GM18511 (cell line): ENCODE data around the gene RAB11B.
"Not testable (repeated sequence)": the region's sequence is repeated elsewhere in the genome, so short reads cannot be mapped to it uniquely, and the experiment has no call there.

Experiments
- ATAC-seq: cut with Tn5 transposase; IDR thresholded peaks from one replicate; pipeline ENCODE4 v1.9.1; 2021; ENCODE audit warnings: mild to moderate bottlenecking, moderate library complexity; ENCODE audit not compliant: unreplicated experiment

The RAB11B gene

DNA sequence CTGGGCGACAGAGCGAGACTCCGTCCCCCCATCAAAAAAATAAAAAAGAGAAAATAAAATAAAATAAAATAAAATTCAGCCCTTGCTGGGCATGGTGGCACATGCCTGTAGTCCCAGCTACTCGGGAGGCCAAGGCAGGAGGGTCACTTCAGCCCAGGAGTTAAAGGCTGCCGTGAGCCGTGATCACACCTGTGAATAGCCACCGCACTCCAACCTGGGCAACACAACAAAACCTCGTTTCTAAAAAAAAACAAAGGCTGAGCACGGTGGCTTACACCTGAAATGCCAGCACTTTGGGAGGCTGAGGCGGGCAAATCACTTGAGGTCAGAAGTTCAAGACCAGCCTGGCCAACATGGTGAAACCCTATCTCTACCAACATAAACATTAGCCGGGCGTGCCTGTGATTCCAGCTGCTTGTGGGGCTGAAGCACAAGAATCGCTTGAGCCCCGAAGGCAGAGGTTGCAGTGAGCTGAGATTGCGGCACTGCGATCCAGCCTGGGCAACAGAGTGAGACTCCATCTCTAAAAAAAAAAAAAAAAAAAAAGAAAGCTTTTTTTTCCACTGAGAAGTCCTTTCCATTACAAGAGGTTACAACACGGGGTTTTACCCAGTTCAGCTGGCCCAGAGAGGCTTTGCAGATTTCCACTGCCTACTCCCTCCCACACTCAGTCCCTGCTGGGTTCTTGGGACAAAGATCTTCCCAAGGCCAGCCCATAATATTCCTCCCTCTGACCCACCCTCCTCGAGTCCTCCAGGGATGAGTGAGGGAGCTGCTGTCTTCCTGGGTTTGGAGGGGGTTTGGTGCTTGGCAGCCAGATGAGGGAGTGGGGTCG is 19.8 kb upstream of the RAB11B start:
- no peak for ATAC-seq

DNA sequence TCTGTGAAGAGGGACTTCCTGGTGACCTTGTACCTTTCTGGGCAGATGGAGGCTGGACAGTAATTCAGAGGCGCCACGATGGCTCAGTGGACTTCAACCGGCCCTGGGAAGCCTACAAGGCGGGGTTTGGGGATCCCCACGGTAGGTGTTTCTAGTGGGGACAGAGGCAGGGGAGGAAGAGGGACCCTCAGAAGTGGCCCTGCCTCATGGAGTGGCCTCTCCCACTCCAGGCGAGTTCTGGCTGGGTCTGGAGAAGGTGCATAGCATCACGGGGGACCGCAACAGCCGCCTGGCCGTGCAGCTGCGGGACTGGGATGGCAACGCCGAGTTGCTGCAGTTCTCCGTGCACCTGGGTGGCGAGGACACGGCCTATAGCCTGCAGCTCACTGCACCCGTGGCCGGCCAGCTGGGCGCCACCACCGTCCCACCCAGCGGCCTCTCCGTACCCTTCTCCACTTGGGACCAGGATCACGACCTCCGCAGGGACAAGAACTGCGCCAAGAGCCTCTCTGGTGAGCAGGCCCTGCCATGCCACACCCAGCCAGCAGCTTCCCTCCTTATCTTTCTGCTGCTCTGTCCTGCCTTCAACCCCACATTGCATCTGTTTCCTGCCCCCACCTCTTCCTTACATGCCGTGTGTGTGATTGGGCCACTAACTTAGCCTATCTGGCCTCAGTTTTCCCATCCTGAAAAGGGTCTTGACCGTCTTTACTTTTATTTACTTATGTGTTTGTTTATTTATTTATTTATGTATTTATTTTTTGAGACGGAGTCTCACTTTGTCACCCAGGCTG is 19.0 kb upstream of the RAB11B start:
- no peak for ATAC-seq

DNA sequence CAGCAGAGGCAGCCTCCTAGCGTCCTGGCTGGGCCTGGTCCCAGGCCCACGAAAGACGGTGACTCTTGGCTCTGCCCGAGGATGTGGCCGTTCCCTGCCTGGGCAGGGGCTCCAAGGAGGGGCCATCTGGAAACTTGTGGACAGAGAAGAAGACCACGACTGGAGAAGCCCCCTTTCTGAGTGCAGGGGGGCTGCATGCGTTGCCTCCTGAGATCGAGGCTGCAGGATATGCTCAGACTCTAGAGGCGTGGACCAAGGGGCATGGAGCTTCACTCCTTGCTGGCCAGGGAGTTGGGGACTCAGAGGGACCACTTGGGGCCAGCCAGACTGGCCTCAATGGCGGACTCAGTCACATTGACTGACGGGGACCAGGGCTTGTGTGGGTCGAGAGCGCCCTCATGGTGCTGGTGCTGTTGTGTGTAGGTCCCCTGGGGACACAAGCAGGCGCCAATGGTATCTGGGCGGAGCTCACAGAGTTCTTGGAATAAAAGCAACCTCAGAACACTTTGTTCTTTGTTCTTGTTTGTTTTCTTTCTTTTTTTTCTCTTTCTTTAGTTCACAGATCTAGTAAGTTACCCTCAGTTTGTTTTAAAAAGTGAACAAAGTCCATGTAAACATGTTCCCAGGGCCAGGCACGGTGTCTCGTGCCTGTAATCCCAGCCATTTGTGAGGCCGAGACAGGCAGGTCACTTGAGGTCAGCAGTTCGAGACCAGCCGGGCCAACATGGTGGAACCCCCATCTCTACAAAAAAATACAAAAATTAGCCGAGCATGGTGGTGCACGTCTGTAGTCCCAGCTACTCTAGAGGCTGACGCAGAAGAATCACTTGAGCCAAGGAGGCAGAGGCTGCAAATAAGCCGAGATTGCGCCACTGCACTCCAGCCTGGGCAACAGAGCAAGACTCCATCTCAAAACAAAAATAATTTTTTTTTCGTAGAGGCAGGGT is 16.0 kb upstream of the RAB11B start:
- ATAC-seq, result no peak

DNA sequence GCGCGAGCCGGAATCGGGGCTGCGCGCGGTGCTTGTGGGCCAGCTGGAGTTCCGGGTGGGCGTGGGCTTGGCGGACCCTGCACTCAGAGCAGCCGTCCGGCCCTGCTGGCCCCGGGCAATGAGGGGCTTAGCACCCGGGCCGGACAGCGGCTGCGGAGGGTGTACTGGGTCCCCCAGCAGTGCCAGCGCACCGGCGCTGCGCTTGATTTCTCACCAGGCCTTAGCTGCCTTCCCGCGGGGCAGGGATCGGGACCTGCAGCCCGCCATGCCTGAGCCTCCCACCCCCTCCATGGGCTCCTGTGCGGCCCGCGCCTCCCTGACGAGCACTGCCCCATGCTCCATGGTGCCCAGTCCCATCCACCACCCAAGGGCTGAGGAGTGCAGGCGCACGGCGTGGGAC is 14.4 kb upstream of the RAB11B start:
- ATAC-seq, result not testable (repeated sequence)

DNA sequence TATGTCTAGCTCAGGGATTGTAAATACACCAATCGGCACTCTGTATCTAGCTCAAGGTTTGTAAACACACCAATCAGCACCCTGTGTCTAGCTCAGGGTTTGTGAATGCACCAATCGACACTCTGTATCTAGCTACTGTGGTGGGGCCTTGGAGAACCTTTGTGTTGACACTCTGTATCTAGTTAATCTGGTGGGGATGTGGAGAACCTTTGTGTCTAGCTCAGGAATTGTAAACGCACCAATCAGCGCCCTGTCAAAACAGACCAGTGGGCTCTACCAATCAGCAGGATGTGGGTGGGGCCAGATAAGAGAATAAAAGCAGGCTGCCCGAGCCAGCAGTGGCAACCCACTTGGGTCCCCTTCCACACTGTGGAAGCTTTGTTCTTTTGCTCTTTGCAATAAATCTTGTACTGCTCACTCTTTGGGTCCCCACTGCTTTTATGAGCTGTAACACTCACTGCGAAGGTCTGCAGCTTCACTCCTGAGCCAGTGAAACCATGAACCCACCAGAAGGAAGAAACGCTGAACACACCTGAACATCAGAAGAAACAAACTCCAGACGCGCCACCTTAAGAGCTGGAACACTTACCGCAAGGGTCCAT is 13.7 kb upstream of the RAB11B start:
- ATAC-seq, result not testable (repeated sequence)

DNA sequence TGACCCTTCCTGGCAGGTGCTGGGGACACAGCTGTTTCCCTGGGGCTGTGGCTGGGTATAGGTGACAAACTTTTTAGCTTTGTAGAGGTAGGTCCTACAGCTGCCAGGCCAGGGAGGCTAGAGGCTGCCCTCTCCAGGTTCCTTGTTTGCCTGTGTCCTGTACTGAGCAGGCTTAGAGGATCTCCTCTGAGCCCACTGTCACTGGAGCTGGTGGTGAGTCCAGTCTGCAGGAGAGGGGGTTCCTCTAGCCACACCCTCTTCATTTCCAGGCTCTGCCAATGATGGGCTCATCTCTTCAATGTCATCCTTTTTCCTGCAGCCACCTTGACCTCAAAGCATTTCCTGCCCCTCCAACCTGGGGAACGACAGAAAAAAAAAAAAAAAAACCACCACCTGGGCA is 12.6 kb upstream of the RAB11B start:
- no peak for ATAC-seq

DNA sequence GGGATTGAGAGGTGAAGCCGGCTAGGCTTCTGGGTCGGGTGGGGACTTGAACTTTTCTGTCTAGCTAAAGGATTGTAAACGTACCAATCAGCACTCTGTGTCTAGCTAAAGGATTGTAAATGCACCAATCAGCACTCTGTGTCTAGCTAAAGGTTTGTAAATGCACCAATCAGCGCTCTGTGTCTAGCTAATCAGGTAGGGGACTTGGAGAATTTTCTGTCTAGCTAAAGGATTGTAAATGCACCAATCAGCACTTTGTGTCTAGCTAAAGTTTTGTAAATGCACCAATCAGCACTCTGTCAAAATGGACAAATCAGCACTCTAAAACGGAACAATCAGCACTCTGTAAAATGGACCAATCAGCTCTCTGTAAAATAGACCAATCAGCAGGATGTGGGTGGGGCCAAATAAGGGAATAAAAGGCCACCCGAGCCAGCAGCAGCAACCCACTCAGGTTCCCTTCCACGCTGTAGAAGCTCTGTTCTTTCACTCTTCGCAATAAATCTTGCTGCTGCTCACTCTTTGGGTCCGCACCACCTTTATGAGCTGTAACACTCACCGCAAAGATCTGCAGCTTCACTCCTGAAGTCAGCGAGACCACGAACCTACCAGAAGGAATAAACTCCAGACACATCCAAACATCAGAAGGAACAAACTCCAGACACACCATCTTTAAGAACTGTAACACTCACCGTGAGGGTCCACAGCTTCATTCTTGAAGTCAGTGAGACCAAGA is 10.8 kb upstream of the RAB11B start:
- ATAC-seq, result not testable (repeated sequence)

DNA sequence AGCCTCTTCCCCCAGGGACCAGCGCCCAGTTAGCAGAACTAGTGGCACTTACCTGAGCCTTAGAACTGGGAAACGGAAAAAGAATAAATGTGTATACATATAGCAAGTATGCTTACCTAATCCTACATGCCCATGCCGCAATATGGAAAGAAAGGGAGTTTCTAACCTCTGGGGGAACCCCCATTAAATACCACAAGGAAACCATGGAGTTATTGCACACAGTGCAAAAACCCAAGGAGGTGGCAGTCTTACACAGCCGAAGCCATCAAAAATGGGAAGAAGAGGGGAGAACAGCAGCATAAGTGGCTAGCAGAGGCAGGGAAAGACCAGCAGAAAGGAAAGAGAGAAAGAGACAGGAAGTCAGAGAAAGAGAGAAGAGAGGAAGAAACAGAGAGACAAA is 5.6 kb upstream of the RAB11B start:
- ATAC-seq, result not testable (repeated sequence)

DNA sequence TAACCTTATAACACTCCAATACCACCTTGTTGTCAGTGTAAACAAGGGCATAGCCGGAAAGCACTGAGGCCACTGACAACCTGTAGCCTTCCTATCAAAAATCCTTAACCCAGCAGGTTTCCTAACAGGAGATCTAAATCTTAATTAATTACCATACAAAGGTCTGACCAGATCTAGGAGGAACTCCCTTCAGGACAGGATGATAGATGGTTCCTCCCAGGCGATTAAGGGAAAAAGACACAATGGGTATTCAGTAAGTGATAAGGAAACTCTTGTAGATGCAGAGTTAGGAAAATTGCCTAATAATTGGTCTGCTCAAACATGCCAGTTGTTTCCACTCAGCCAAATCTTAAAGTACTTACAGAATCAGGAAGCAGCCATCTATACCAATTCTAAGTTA is 5.1 kb upstream of the RAB11B start:
- ATAC-seq, result not testable (repeated sequence)

DNA sequence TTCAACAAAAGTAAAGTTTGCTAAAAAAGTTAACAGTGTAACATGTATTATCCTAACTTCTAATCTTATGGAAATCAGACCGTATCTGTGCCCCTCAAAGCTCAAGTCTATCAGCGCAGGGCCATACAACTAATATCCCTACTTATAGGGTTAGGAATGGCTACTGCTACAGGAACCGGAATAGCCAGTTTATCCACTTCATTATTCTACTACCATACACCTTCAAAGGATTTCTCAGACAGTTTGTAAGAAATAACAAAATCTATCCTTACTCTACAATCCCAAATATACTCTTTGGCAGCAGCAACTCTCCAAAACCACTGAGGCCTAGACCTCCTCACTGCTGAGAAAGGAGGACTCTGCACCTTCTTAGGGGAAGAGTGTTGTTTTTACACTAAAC is 4.6 kb upstream of the RAB11B start:
- ATAC-seq, result not testable (repeated sequence)

DNA sequence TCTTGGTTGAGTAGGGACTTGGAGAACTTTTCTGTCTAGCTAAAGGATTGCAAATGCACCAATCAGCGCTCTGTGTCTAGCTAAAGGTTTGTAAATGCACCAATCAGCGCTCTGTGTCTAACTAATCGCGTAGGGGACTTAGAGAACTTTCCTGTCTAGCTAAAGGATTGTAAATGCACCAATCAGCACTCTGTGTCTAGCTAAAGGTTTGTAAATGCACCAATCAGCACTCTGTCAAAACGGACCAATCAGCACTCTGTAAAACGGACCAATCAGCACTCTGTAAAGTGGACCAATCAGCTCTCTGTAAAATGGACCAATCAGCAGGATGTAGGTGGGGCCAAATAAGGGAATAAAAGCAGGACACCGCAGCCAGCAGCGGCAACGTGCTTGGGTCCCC is 3.7 kb upstream of the RAB11B start:
- ATAC-seq, result not testable (repeated sequence)

DNA sequence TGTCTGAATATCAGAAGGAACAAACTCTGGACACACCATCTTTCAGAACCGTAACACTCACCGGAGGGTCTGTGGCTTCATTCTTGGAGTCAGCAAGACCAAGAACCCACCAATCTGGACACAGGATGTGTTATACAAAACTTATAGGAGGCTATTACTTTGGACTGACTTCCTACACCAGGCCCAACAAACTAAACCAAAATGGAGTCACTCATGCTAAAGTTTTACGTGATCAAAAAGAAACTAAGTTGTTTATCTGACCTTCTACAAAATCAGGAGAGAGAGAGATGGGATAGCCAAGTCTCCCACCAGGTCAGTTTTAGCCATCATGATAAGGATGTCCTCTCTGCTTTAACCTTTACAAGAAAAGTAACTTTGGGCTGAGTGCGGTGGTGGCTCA is 3.2 kb upstream of the RAB11B start:
- ATAC-seq, result no peak

DNA sequence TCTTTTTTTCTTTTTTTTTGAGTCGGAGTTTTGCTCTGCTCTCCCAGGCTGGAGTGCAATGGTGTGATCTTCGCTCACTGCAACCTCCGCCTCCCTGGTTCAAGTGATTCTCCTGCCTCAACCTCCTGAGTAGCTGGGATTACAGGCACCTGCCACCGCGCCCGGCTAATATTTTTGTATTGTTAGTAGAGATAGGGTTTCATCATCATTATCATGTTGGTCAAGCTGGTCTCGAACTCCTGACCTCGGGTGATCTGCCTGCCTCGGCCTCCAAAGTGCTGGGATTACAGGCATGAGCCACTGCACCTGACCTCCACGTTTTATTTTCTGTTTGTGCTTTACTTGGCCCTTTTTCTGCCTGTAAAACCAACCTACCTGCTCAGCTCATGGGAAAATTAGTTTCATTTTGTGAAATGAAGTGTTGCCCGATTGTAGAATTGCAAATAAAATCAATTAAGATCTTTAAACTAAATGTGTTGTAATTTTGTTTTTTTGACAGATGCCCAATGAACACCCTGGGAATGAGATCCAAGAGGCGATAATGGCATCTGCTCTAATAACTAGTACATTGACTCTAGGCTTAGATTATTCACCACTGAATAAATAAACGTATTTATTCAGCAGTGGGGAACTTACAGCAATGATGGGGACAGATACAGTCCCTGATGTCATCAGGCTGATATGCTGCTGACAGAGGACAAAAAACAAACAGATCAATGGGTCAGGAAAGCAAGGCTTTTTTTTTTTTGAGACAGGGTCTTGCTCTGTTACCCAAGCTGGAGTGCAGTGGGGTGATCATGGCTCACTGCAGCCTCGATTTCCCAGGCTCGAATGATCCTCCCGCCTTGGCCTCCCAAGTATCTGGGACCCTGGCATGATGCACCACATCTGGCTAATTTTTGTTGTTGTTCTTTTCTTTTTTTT is 2.2 kb upstream of the RAB11B start:
- no peak for ATAC-seq

DNA sequence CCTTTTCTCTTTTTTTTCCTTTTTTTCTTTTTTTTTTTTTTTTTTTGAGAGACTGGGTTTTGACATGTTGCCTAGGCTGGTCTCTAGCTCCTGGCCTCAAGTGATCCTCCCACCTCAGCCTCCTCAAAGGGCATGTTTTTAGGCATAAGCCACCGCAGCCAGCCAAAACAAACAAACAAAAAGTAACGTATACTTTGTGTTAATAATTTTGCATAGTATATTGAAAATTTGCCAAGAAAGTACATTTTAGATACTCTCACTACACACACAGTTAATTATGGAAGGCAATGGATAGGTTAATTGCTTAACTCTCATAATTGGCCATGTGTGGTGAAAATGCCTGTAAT is 1.6 kb upstream of the RAB11B start:
- no peak for ATAC-seq

DNA sequence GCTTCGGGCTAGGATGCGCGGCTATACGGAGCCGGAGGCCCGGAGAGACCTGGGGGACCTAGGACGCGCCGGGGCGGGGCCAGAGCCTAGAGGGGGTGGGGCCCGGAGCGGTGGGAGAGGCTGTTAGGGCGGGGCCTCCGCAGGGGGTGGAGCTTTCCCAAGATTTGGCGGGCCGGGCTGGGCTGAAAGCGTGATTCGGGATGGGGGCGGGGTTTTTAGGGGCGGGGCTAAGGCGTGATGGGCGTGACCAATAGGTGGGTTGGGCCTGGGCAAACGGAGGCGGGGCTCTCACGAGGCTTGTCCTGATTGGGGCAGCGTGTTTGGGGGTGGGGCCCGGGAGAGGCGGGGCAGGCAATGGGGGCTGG is 439 bp downstream of the RAB11B start:
- ATAC-seq, result peak; percentile 39

DNA sequence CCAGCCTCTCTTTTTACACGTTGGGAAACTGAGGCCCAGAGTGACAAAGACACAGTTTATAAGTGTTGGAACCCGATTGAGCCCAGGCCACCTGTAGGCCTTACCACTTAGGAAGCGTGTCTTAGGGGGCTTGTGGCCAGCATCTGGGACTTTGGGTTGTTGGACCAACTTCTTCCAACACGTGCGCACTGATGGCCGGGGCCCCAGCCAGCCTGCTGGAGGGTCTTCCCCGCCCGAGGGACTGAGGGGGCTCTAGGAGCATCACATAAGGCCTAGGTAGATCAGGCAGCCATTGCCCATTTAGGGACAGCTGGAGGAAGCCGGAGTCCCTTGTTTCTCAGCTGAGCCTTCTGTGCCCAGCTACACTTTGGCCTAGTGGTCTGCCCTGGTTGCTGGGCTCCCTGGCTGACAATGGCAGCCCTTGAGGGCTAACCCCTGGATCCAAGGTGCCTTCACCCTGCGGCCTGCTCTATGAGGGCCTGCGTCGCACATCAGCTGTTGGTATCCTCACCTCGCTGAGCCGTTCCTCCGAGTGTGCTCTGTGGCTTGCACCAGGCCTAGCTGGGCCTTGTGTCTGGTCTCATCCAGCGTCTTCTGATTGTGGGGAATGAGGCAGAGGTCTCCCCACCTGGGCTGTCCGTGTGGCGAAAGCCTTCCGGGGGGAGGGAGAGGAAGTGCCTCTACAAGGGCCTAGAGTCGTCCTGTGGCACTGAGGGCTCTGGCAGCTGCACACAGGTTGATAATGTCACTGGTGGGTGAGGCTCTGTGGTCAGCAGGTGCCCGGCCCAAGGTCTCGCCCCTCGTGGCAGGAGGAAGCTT is 1.2 kb downstream of the RAB11B start:
- ATAC-seq, result no peak

DNA sequence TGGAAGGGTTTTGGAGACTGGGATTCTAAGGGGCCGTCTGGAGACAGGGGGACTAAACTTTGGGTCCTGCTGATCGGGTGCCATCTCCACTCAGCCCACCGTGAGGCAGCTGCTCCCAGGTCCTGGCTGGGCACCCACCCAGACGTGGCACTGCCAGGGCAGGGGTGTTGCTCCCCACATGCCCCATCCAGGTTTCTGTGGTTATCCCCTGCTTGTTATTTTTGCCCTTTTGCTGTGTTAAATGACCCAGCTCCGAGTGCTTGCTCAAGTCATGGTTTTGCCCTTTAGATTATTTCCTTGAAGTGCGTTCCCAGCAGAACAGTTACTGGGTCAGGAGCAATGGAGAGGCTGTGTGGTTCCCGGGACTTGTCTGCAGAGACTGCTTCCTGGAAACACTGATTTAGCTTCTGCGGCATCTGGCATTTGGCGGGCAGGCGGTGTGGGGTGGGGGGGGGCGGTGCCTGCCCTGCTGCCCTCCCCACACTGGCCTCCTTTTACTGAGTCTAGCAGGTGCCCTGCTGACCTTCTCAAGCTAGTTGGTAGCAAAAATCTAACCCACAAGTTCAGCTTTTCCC is 1.9 kb downstream of the RAB11B start:
- no peak for ATAC-seq
